Measurements from ENCODE around the gene SLFN5.

DNA sequence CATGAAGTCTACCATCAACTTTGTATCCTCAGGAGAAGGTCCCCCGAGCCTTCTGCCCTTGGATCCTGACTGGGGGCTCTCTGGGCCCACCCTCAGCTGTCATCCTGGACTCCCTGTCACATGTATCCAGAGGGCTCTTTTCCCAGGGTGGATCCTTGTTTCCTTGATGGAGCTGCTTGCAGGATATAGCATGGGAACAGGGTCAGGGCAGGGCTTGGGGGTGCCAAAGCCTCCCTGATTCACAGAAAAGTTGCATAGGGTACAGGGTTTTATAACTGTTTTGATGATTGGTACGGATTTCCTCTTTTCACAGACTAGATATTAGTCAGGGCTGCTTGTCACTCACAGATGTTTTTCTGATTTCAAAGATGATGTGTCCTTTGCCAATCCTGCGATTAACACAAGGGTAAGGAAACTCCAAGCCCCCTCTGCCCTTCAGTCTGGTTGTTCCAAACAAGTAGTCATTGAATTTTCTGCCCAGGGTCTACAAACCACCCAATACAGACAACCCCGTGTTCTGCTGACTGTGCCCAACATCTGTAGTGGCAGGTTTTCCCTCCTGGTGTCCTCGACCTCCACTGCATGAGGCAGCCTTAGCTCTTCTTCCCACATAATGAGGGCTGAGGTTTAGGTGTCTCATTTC lies 28.1 kb upstream of the SLFN5 start:
- TF ChIP-seq, protein P1, sequence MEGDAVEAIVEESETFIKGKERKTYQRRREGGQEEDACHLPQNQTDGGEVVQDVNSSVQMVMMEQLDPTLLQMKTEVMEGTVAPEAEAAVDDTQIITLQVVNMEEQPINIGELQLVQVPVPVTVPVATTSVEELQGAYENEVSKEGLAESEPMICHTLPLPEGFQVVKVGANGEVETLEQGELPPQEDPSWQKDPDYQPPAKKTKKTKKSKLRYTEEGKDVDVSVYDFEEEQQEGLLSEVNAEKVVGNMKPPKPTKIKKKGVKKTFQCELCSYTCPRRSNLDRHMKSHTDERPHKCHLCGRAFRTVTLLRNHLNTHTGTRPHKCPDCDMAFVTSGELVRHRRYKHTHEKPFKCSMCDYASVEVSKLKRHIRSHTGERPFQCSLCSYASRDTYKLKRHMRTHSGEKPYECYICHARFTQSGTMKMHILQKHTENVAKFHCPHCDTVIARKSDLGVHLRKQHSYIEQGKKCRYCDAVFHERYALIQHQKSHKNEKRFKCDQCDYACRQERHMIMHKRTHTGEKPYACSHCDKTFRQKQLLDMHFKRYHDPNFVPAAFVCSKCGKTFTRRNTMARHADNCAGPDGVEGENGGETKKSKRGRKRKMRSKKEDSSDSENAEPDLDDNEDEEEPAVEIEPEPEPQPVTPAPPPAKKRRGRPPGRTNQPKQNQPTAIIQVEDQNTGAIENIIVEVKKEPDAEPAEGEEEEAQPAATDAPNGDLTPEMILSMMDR (IDR thresholded peaks at IDR 0.05; ENCODE audit: borderline replicate concordance, extremely low read depth, low read length, poor library complexity, severe bottlenecking): peak; percentile 56
- TF ChIP-seq EZH2 (IDR thresholded peaks at IDR 0.05; ENCODE audit: borderline replicate concordance, low read depth, low read length, severe bottlenecking): no peak

Data from DND-41 (cell line).